Stimulated activated naive CD8-positive, alpha-beta T cell treated with anti-CD3 and anti-CD28 coated beads, Interleukin-15, Interleukin-2, amounts not matched to agents 100 U/mL and 50 U/mL, for 24 hours (primary cell): Measurements from ENCODE around the gene GBP2.
"Not testable (repeated sequence)": the region's sequence is repeated elsewhere in the genome, so short reads cannot be mapped to it uniquely, and the experiment has no call there.

ENCODE experiments used
- ATAC-seq: fragments of 150-1000 bp; cut with Tn5 transposase; one replicate; pipeline ENCODE4 v1.10.0; 2021
- DNase-seq: peaks from one replicate; pipeline ENCODE4 v3.0.0; 2021

Gene GBP2

GRCh38 chr1:89126602-89127565 lies 970 bp upstream of the GBP2 start:
- ATAC-seq (peak; percentile 57), DNase-seq (peak; percentile 80)

- peak; percentile 19 for ATAC-seq
- no peak for DNase-seq
Observed at GRCh38 chr1:89125240-89125912, 538 bp downstream of the GBP2 start.

DNA sequence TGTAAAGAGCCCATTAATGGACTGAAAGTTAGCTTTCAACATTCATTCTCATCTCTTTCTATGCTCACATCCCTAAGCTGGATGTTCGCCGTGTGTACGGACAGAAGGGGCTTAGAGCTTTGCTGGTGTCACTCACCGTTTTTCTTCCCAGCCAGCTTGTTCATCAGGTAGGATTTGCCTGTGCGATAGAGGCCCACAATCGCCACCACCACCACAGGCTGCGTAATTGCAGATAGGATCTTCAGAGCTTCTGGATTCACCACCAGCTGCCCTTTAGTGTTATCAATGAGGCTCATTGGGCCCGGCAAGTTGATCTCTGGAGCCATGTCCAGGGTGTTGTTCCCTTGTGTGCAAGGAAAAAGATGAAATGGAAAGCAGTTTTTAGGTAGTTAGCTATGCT lies 4.3 kb downstream of the GBP2 start:
- DNase-seq = no peak
- ATAC-seq = no peak

DNA sequence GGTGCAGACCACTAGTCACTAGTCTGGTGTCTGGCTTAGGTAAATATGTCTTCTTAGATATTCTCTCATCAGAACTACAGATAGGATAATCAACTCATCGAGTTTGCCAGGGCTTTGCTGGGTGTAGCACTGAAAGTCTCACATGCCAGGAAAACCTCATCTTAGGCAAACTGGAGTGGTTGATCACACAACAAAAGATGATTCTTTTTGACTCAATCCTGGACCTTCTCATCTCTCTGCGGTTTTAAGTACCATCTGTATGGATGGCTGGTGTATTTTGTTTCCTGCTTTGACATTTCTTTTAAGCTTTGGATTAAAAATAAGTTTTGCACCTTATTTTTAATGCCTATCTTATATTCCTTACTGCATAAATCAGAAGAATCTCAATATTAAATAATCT lies 11.3 kb downstream of the GBP2 start:
- no peak for DNase-seq
- ATAC-seq = no peak

- ATAC-seq = no peak
- no peak for DNase-seq
Observed at GRCh38 chr1:89112871-89113613, 12.9 kb downstream of the GBP2 start.

DNA sequence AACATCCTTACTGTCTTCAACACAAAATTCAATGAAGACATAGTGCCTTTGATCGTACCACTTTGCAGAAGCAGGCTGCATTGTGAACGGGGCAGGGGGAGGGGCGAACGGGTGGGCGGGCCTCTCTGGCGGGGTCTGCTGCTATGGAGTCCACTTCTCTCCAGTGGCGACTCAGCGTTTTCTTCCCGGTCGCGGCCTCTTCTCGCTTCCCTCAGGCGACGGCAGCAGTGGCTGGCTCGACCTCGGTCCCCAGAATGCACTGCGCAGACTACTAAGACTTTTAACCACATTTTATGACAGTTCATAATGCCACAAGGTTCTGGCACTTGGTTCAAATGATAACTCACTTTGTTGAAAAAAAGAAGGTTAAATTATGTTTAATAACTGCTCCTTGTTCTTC lies 21.2 kb downstream of the GBP2 start:
- ATAC-seq (no peak), DNase-seq (no peak)

DNA sequence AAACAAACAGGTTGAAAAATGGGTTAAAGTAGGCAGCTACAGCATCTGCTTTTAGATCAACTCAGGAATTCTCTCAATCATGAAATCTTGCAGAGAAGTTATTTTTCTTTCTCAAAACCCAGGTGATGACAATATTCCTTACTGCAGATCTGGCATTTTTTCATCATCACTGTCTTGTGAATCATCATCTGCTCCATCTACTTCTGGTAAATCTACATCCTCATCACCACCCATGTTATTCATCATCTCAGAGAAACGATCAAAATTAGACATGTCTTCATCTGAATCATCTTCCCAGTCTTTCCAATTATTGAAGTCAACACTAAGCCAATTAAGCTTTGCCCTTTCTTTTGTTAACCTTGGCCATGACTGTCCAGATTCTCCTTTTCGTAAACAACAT lies 21.8 kb downstream of the GBP2 start:
- ATAC-seq (no peak), DNase-seq (no peak)

DNA sequence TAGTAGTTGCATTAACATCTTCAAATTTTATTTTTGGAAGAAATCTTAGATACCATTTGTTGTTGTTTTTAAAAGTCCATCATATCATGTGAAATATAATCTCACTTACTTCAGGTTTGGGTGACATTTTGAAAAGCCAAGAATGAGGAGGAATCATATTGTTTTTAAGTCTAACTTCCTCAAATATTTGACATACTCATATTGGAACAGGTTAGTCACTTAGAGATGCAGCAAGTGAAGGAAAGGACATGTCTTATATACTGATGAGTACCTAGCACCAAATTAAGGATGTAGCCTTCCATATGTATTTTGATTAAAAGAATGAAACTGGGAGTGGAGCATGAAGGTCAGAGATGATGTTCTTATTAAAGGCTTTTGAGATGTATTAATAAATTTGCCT lies 23.9 kb downstream of the GBP2 start:
- DNase-seq = no peak
- no peak for ATAC-seq

DNA sequence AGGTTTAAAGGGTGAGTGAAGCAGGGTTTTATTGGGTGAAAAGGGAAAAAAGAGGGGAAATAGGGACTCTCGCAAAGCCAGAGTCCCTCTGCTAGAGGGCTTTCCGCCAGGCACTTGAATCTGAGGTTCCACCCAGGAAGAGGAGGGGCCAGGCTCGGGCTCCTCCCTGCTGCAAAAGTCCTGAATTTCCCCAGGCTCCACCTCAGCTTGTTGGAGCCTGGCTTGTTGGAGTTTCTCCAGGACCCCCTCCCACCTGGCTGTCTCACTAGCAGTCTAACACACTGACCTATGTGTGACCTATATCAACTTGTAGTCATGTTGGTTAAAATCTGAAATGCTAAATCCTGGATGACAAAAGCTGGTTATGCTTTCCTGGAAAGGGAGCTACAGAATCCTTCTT lies 25.5 kb downstream of the GBP2 start:
- no peak for DNase-seq
- ATAC-seq = no peak

DNA sequence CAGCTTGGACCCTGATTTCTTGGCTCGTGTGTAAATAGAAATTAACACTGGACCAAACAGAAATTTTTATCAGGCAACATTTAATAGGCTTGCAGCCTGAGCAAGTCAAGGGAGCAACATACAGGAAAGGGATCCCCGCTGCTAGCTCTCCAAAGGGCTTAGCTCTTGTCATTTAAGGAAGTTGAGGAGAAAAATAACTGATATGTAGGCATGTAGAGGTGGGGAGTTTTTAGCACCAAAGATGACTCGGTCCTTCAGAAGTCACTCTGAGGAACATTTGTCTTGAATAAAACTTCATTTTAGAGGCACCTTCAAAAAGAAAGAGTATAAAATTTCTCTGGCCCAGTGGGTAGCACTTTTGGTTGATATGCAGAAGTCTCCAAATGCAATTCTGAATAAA lies 27.1 kb downstream of the GBP2 start:
- DNase-seq (no peak), ATAC-seq (no peak)

DNA sequence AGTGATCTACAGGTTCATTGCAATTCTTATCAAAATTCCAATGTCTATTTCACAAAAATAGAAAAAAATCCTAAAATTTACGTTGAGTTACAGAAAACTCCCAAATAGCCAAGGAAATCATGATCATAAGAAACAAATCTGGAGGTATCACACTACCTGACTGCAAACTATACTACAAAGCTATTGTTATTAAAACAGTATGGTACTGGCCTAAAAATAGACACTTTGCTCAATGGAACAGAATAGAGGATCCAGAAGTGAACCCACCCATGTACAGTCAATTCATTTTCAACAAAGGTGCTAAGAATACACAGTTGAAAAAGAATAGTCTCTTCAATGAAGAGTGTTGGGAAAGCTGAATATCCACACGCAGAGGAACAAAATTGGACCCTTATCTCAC lies 30.2 kb downstream of the GBP2 start:
- no peak for DNase-seq

GRCh38 chr1:89089962-89090361 lies 36.0 kb downstream of the GBP2 start:
- DNase-seq (no peak), ATAC-seq (no peak)

More for the DNA sequence above, 30.2 kb downstream of the GBP2 start:
- ATAC-seq = no peak

- DNase-seq (no peak), ATAC-seq (no peak)
Observed at GRCh38 chr1:89088572-89088971, 37.3 kb downstream of the GBP2 start.

DNA sequence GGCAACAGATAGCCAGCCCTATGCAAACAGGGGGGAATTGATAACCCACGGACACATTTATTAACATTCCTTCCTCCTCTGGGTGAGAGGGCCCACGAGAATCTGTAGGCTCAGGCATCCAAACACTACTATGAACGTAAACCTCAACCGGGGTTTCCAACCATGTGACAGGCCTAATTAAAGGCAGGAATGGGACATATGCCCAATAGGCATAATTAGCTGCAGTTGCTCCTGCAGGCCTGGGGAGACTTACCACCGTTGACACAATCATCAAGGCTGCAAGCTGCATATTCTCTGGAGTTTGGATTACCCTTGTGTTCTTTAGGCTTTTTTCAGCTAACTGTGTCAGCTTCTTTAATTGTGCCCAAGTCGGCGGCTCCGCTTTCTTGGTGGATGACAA lies 38.7 kb downstream of the GBP2 start:
- DNase-seq (no peak), ATAC-seq (no peak)

DNA sequence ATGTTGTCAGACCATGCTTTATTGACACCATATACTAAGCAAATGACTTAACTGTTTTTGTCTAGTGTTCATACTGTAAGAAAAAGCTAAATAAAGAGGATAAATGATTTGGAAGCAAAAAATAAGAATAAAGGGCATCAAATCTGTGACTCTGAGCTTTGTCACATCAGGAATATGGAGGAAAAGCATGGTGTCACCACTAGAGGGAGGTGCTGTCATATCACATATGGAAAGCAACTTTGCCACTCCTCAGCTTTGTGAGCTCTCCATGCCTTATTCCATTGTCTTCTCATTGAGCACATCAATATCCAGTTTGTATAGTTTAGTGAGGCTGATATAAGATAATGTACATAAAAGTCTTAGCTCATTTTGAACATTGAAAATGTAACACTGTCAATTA lies 40.1 kb downstream of the GBP2 start:
- peak; percentile 40 for ATAC-seq
- DNase-seq = peak; percentile 48

GRCh38 chr1:89081005-89081404 lies 44.9 kb downstream of the GBP2 start:
- no peak for DNase-seq
- no peak for ATAC-seq

DNA sequence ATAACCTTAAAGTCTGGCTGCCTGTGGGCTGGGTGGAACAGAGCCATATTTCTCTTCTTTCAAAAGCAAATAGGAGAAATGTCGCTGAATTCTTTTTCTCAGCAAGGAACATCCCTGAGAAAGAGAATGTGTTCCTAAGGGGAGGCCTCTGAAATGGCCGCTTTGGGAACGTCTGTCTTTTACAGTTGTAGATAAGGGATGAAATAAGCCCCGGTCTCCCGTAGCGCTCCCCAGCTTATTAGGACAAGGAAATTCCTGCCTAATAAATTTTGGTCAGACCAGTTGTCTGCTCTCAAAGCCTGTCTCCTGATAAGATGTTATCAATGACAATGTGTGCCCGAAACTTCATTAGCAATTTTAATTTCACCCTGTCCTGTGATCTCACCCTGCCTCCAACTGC lies 45.8 kb downstream of the GBP2 start:
- DNase-seq = not testable (repeated sequence)

DNA sequence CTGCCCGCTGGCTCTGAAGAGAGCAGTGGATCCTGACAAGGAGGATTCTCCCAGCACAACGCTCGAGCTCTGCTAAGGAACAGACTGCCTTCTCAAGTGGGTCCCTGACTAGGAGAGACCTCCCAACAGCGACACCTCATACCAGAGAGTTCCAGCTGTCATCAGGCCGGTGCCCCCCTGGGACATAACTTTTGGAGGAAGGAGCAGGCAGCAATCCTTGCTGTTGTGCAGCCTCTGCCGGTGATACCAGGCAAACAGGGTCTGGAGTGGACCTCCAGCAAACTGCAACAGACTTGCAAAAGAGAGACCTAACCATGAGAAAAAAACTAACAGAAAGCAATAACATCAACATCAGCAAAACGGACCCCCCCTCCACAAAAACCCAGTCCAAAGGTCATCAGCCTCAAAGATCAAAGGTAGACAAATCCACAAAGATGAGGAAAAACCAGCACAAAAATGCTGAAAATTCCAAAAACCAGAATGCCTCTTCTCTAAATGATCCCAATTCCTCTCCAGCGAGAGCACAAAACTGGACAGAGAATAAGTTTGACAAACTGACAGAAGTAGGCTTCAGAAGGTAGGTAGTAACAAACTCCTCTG lies 53.3 kb downstream of the GBP2 start:
- DNase-seq, ATAC-seq: not testable (repeated sequence)

More for the DNA sequence above, 45.8 kb downstream of the GBP2 start:
- ATAC-seq = not testable (repeated sequence)

- ATAC-seq (no peak), DNase-seq (no peak)
Observed at GRCh38 chr1:89070509-89070908, 55.4 kb downstream of the GBP2 start.

GRCh38 chr1:89069951-89070350 lies 56.0 kb downstream of the GBP2 start:
- no peak for ATAC-seq
- no peak for DNase-seq

GRCh38 chr1:89068291-89068690 lies 57.6 kb downstream of the GBP2 start:
- no peak for DNase-seq
- ATAC-seq = no peak
